HG02943 (cell line): ENCODE results near the gene PLCG2.
"Not testable (repeated sequence)": the region's sequence is repeated elsewhere in the genome, so short reads cannot be mapped to it uniquely, and the experiment has no call there.

ENCODE experiments used
- ATAC-seq: cut with Tn5 transposase; IDR thresholded peaks from one replicate; pipeline ENCODE4 v1.9.1; 2021; ENCODE audit warnings: mild to moderate bottlenecking, low read depth, moderate library complexity; ENCODE audit not compliant: unreplicated experiment

The PLCG2 gene

GRCh38 chr16:81873206-81873605, 94.1 kb downstream of the PLCG2 start:
- no peak for ATAC-seq

GRCh38 chr16:81873843-81874752, 95.0 kb downstream of the PLCG2 start:
- peak; percentile 81 for ATAC-seq

GRCh38 chr16:81875461-81875860, 96.4 kb downstream of the PLCG2 start:
- ATAC-seq: no peak

GRCh38 chr16:81876273-81876900, 97.3 kb downstream of the PLCG2 start:
- ATAC-seq: no peak

GRCh38 chr16:81877490-81877889, 98.4 kb downstream of the PLCG2 start:
- ATAC-seq: not testable (repeated sequence)

- no peak for ATAC-seq
These were observed 99.4 kb downstream of the PLCG2 start for GRCh38 chr16:81878529-81878928.

GRCh38 chr16:81879625-81880024, 100.5 kb downstream of the PLCG2 start:
- no peak for ATAC-seq

- ATAC-seq: no peak
These were observed 101.7 kb downstream of the PLCG2 start for GRCh38 chr16:81880816-81881215.

DNA sequence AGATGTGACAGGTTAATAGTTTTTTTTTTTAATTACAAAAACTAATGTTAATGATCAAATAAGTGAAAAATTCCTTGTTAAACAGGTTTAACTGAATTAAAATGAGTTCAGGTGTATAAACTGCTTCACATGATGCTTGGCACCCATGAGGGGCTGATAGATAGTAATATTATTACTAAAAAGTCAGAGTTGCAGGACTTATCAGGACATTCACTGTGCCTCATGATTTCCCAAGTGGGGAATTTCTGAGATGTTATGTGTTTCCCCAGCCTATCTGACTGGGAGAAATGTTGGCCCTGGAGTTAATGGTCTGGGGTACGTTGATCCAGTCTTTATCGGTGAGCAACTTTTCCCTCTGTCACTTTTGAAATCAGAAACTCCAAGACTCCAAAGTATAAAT, 102.1 kb downstream of the PLCG2 start:
- ATAC-seq: no peak

GRCh38 chr16:81882559-81882958, 103.5 kb downstream of the PLCG2 start:
- no peak for ATAC-seq

DNA sequence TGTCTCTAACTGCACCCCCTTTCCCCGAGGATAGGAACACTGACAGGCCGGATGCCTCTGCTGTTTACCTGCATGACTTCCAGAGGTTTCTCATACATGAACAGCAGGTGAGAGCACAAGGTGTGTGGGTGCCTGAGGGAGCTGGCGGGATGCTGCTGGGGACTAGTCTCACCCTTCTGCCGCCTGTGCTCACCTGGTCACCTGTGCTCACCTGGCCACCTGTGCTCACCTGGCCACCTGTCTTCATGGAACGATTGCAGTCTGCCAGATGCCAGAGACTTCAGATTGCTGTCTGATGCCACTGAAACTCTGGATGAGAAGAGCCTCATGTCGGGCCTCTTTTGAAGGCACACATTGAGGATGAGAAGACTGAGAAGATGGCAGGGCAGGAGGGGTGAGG, 104.1 kb downstream of the PLCG2 start:
- ATAC-seq: no peak

DNA sequence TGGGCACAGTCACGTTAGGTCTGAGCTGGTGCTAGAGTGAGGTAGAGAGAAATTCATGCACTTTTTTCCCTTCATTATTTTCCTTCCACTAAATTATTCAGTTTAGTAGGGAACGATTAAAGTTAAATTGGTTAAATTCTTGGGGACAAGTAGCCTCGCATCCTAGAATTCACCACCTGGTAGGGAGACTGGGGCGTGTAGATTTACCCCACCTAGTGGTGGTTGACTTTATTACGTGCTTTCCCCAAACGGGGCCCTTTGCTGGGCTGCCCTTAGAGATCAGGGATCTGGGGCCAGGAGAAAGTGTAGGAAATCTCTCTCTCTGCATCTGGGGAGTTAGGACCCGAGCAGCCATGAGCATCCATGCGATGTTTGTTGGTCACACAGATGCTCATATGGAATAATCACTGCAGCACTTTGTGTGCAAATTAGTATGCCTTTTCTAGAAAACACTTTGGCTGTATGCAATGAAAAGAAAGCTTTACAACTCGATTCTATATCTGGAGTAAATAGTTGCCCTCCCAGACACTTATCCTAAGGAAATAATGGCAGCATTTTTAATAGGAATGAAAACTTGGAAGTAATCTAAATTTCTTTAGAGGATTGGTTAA, 107.0 kb downstream of the PLCG2 start:
- no peak for ATAC-seq

GRCh38 chr16:81888520-81889394, 109.7 kb downstream of the PLCG2 start:
- no peak for ATAC-seq

DNA sequence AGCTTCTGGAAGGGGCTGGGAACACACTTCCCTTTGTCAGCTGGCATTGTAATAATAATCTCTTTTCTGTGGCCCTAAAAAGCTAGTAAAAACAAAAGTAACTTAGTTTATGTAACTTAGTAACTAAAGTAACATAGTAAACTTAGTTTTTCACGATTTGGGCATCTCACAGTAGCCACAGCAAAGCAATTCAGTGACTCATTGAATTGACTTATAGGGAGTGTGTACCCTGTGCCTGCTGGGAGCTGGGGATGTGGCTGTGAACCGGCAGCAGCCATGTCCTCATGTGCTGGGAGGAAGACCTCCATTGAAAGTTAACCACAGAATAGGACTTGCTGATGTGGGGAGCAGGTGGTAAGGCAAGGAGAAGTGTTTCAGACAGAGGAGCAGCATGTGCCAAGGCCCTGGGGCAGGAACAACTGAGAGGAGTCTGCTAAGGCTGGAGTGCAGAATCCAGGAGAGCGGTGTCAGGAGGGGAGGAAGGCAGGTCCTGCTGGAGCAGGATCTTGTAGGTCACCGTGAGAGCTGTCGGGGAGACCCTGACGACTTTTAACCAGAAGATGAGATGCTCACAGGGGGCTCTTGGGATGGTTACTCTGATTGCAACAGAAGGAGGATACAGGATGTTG, 112.8 kb downstream of the PLCG2 start:
- no peak for ATAC-seq

GRCh38 chr16:81894592-81894991, 115.5 kb downstream of the PLCG2 start:
- ATAC-seq: no peak

DNA sequence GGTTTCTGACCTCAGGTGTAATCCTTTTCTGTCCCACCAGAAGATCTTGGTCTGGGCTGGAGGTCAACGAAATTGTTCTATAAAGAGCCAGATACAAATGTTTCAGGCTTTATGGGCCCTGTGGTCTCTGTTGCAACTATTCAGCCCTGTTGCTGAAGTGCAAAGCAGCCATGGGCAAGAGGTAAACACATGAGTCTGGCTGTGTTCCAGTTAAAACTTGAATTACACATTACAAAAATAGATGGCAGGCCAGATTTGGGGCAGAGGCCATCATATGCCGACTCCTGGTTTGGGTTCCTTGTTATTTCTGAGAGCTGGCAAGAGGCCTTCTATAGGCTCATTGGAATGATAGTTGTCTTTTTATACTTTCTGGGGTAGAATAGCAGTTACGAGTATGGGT, 117.8 kb downstream of the PLCG2 start:
- ATAC-seq: no peak

- ATAC-seq: no peak
These were observed 120.5 kb downstream of the PLCG2 start for GRCh38 chr16:81899601-81900000.

GRCh38 chr16:81900014-81900413, 120.9 kb downstream of the PLCG2 start:
- no peak for ATAC-seq

DNA sequence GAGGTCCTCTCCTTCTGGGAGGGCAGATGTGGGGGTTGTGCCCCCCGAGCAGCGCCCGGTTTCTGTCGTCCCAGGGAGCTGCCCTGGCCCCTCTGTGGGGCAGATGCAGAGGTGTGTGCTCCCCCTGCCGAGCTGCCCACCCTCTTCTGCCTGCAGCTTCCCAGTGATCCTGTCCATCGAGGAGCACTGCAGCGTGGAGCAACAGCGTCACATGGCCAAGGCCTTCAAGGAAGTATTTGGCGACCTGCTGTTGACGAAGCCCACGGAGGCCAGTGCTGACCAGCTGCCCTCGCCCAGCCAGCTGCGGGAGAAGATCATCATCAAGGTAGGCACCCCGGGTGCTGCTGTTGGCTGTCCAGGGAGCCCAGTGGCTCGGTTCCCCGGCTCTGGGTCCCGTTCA, 121.4 kb downstream of the PLCG2 start:
- ATAC-seq: no peak

- no peak for ATAC-seq
These were observed 122.4 kb downstream of the PLCG2 start for GRCh38 chr16:81901484-81901883.
